GM12878 (cell line): ENCODE measurements around the gene TLX2. TPM values are rescaled to one million over a fixed set of nuclear protein-coding genes. Genes with fewer than 3 reads are reported as not detected.

ENCODE experiments used
- ATF7 ChIP-seq: fragments of 450-650 bp; IDR thresholded peaks from 2 replicates; pipeline ENCODE4 v1.6.1; 2016; ENCODE audit warnings: low read depth, mild to moderate bottlenecking
- BACH1 ChIP-seq: fragments of 450-650 bp; IDR thresholded peaks from 2 replicates; pipeline ENCODE4 v1.6.1; 2017; ENCODE audit warnings: mild to moderate bottlenecking, borderline replicate concordance
- CBFB ChIP-seq: IDR thresholded peaks from 2 replicates; pipeline ENCODE4 v1.6.1; 2016; ENCODE audit warnings: antibody characterized with exemption, low read depth
- KAT2A ChIP-seq: conservative IDR thresholded peaks from 2 replicates; pipeline ENCODE4 v1.6.1; 2011; ENCODE audit warnings: low read depth, low read length; ENCODE audit not compliant: control insufficient read depth
- NFXL1 ChIP-seq: fragments of 450-650 bp; IDR thresholded peaks from 2 replicates; pipeline ENCODE4 v1.6.1; 2017; ENCODE audit warnings: antibody characterized with exemption, mild to moderate bottlenecking, borderline replicate concordance
- NRF1 ChIP-seq: conservative IDR thresholded peaks from 2 replicates; pipeline ENCODE4 v1.6.1; 2011; ENCODE audit warnings: mild to moderate bottlenecking, low read depth, low read length, improper control_type of control experiment
- POLR2AphosphoS2 ChIP-seq: IDR thresholded peaks from 2 replicates; pipeline ENCODE4 v1.6.1; 2011; ENCODE audit warnings: low read depth, mild to moderate bottlenecking, low read length, improper control_type of control experiment, moderate library complexity
- RELA ChIP-seq: fragments of 450-650 bp; IDR thresholded peaks from 2 replicates; pipeline ENCODE4 v1.8.0; 2014; ENCODE audit warnings: borderline replicate concordance; ENCODE audit not compliant: partially characterized antibody
- SMAD1 ChIP-seq: fragments of 450-650 bp; IDR thresholded peaks from 2 replicates; pipeline ENCODE4 v1.6.1; 2018; ENCODE audit warnings: mild to moderate bottlenecking, low read depth; ENCODE audit not compliant: partially characterized antibody
- STAT3 ChIP-seq: IDR thresholded peaks from 2 replicates; pipeline ENCODE4 v1.6.1; 2011; ENCODE audit warnings: low read depth, low read length, improper control_type of control experiment
- TCF7 ChIP-seq: IDR thresholded peaks from 2 replicates; pipeline ENCODE4 v1.6.1; 2014; ENCODE audit warnings: antibody characterized with exemption, borderline replicate concordance
- WRNIP1 ChIP-seq: IDR thresholded peaks from 2 replicates; pipeline ENCODE4 v1.6.1; 2011; ENCODE audit warnings: low read depth, low read length, improper control_type of control experiment, borderline replicate concordance
- ZNF24 ChIP-seq: fragments of 450-650 bp; IDR thresholded peaks from 2 replicates; pipeline ENCODE4 v1.6.1; 2017; ENCODE audit warnings: antibody characterized with exemption, mild to moderate bottlenecking
- polyA plus RNA-seq, 11 experiments: library from polyadenylated mRNA; depleted of rRNA in 4 of 11; unstranded in 6 of 11; stranded (reverse) in 5 of 11; fragments of >200 nt; fragmentation: Nextera tagmentation in 4 of 11; fragmentation: Illumina TruSeq in 1 of 11; extraction: Ambion mirVana in 4 of 11; extraction: Trizol in 1 of 11; gene quantifications; 1 replicate in 1 of 11; 2 replicates in 10 of 11; pipeline versions ENCODE4 v1.2.1 to v1.2.3, GENCODE V29; 2011 to 2016; ENCODE audit warnings: inconsistent platforms in 2 of 11, missing spikeins in 2 of 11, low read depth in 1 of 11
- total RNA-seq, 4 experiments: library from RNA; depleted of rRNA in 3 of 4; stranded (reverse); fragments of >200 nt in 3 of 4; fragmentation: Illumina TruSeq in 1 of 4; extraction: Trizol in 1 of 4; gene quantifications; 2 replicates each; pipeline versions ENCODE4 v1.2.1 to v1.2.3, GENCODE V29; 2013 to 2021

TLX2 gene
- total and polyA plus RNA-seq, 10 of the 15 experiments (the other 5 are each of a cell fraction or from before 2014, with no cell fraction given): 0.06 to 5.5 (median 3.6) TPM; not detected in 1

DNA sequence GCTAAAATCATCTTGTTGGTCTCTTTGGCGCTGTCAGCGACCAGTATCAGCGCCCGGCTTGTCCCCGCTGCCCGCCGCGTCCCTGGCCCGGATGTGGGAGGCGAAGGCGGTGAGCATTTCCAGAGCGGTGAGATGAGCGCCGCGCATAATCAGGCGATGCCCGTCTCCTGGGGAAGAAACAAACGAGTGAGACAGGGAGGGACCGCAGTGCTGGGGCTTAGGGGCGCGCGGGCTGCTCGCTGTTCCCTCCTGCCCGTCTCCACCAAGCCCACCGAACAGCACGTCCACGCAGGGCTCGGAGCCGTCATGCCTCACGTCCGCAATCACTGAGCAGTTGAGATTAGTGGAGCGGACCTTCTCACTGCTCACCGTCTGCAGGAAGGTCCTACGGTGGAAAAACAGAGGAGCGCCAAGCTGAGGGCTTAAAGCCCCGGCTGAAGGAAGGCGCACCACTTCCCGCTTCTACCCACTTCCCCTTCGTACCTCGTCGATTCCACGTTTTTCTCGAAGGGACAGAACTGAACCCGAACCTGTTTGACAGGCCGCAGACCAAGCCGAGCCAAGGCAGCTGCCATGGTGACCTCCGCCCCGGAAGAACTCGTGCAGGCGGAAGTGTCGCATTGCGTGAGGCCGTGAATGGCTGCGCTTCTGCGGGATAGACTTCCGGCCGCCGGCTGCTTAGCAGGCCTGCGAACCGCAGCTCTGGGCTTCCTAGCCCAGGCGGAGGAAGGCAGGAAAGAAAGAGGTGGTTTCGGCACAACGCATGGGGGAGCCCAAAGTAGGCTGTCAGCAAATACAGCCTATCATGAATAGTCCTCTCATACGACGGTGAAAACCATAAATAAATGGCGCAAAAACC lies 41.9 kb upstream of the TLX2 start, which contains the start of gene MRPL53 (continued):
- TF ChIP-seq WRNIP1: 0 out of 2 replicates have a peak, but pooled peaks have one; percentile 54
- no peak for TF ChIP-seq NFXL1
- TF ChIP-seq STAT3: no peak
- TF ChIP-seq RELA: peak; percentile 50
- no peak for TF ChIP-seq ZNF24
- peak; percentile 34; the same call in 1 of the 2 replicates for TF ChIP-seq ATF7
- TF ChIP-seq NRF1: no peak
- TF ChIP-seq TCF7: peak; percentile 68; the same call in 1 of the 2 replicates
- TF ChIP-seq KAT2A: no peak
- TF ChIP-seq SMAD1: peak; percentile 52
- TF ChIP-seq BACH1: no peak; the same call in none of the 2 replicates
- peak; percentile 91 for TF ChIP-seq CBFB
- TF ChIP-seq POLR2AphosphoS2: peak; percentile 99
